NT2/D1 (cell line): ENCODE data around the gene PI4KB.

ENCODE experiments used
- SUZ12 ChIP-seq: IDR thresholded peaks from 2 replicates; pipeline ENCODE4 v1.6.1; 2011; ENCODE audit not compliant: insufficient read length, insufficient read depth; ENCODE audit errors: extremely low read depth
- YY1 ChIP-seq: IDR thresholded peaks from 2 replicates; pipeline ENCODE4 v1.6.1; 2011; ENCODE audit not compliant: insufficient read length, insufficient read depth

- no peak for TF ChIP-seq SUZ12
- no peak for TF ChIP-seq YY1
Observed at GRCh38 chr1:151347523-151348246, 20.5 kb upstream of the PI4KB start.
